Tibial nerve (tissue), 4 donors: Measurements from ENCODE around the gene PTPRE. TPM values are rescaled to one million over a fixed set of nuclear protein-coding genes. Genes with fewer than 3 reads are reported as not detected.
A peak's percentile ranks its signal among the peaks of the same experiment; 100 is the strongest.

Experiments used
- DNase-seq, 2 donors: peaks; one replicate each; pipeline ENCODE4 v3.0.0-alpha.2; 2019; ENCODE audit warnings: low spot score in 2 of 2
- H3K27ac ChIP-seq, 4 donors: fragments of 200-600 bp; sonication (generic) in 3 of 4; one replicate each; pipeline ENCODE4 v1.5.1; 2017 to 2019; ENCODE audit warnings: mild to moderate bottlenecking in 1 of 4
- H3K27me3 ChIP-seq, 2 donors: fragments of 200-600 bp; sonication (generic) in 1 of 2; one replicate each; pipeline versions ENCODE4 v1.5.1 to v1.6.0; 2017 to 2019
- H3K36me3 ChIP-seq, 3 donors: fragments of 200-600 bp; sonication (generic); one replicate each; pipeline ENCODE4 v1.5.1; 2018 to 2019
- H3K4me1 ChIP-seq, 4 donors: fragments of 200-600 bp; sonication (generic) in 3 of 4; one replicate each; pipeline ENCODE4 v1.5.1; 2017 to 2019
- H3K4me3 ChIP-seq, 4 donors: fragments of 200-600 bp; sonication (generic) in 3 of 4; one replicate each; pipeline ENCODE4 v1.5.1; 2017 to 2019; ENCODE audit warnings: mild to moderate bottlenecking in 1 of 4, moderate library complexity in 1 of 4
- H3K9me3 ChIP-seq, 4 donors: fragments of 200-600 bp; sonication (generic) in 3 of 4; one replicate each; pipeline ENCODE4 v1.5.1; 2017 to 2019
- EP300 ChIP-seq, 2 donors: sonication (generic); formaldehyde crosslinking; IDR thresholded peaks; one replicate each; pipeline ENCODE4 v1.6.1; 2017; ENCODE audit warnings: antibody characterized with exemption in 2 of 2, mild to moderate bottlenecking in 1 of 2
- POLR2A ChIP-seq, 2 donors: fragments of 450-650 bp; IDR thresholded peaks; one replicate each; pipeline ENCODE4 v1.6.1; 2017; ENCODE audit warnings: antibody characterized with exemption in 2 of 2, mild to moderate bottlenecking in 2 of 2, moderate library complexity in 2 of 2
- WGBS, 2 donors: methylation state at CpG; one replicate each; pipeline ENCODE4 v1.1.5; 2018; 5-methylcytosine and 5-hydroxymethylcytosine counted together
- total RNA-seq, 4 donors: library from RNA; depleted of rRNA; stranded (reverse); fragments of >200 nt; gene quantifications; one replicate each; pipeline ENCODE4 v1.1.0, GENCODE V29; 2016
- TF ChIP-seq, protein P1 (sequence below), 5 experiments: fragments of 200-600 bp in 3 of 5; fragments of 450-650 bp in 2 of 5; sonication (generic) in 3 of 5; IDR thresholded peaks; one replicate each; pipeline ENCODE4 v1.5.1; 2016 to 2019; ENCODE audit warnings: antibody characterized with exemption in 5 of 5, mild to moderate bottlenecking in 3 of 5, moderate library complexity in 2 of 5

The PTPRE gene
- total RNA-seq, 4 donors from 2014 or later: 19.0 to 38.1 (median 25.8) TPM

DNA sequence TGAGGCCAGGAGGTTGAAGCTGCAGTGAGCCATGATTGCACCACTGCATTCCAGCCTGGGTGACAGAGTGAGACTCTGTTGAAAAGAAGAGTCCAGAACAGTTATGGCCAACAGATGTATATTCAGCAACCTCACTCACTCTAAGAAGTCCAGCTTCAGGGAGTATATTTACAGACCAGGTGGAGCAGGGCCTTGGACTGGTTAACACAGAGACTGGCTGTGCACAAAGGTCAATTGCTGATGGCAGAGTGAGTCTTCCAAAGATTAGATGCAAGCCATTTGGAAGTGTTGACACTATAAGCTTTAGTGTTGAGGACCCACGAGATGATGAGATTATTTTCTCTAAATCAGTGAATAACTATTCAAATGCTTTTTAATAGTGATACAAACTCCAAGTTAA lies 39.1 kb upstream of the PTPRE start:
- H3K27me3 ChIP-seq: no peaks in the 10 kb centered on the region
- DNase-seq: no peak
- H3K9me3 ChIP-seq: peaks cover 0 to 30% (median 0%) of the 10 kb centered on the region in 4 donors
- peaks cover 0 to 7% (median 1%) of the 10 kb centered on the region in 4 donors for H3K4me1 ChIP-seq
- WGBS, 2 donors: 68 to 69% methylated on average over 1 of the region's 1 CpG
- no peaks in the 10 kb centered on the region for H3K36me3 ChIP-seq
- TF ChIP-seq EP300 (IDR thresholded peaks at IDR 0.05) (no peak), POLR2A (IDR thresholded peaks at IDR 0.05) (no peak)
- TF ChIP-seq, protein P1, sequence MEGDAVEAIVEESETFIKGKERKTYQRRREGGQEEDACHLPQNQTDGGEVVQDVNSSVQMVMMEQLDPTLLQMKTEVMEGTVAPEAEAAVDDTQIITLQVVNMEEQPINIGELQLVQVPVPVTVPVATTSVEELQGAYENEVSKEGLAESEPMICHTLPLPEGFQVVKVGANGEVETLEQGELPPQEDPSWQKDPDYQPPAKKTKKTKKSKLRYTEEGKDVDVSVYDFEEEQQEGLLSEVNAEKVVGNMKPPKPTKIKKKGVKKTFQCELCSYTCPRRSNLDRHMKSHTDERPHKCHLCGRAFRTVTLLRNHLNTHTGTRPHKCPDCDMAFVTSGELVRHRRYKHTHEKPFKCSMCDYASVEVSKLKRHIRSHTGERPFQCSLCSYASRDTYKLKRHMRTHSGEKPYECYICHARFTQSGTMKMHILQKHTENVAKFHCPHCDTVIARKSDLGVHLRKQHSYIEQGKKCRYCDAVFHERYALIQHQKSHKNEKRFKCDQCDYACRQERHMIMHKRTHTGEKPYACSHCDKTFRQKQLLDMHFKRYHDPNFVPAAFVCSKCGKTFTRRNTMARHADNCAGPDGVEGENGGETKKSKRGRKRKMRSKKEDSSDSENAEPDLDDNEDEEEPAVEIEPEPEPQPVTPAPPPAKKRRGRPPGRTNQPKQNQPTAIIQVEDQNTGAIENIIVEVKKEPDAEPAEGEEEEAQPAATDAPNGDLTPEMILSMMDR (IDR thresholded peaks at IDR 0.05): no peak
- H3K4me3 ChIP-seq: no peak overlapping the region
- H3K27ac ChIP-seq: no peak overlapping the region

DNA sequence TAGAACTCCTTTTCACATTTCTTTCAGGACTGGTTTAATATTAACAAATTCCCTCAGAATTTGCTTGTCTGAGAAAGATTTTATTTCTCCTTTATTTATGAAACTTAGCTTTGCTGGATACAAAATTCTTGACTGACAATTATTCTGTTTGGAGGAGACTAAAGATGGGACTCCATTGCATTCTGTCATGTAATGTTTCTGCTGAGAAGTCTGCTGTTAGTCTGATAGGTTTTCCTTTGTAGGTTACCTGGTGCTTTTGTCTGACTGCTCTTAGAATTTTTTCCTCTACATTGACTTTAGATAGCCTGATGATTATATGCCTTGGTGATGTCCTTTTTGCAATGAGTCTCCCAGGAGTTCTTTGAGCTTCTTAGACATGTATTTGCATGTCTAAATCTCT lies 37.6 kb upstream of the PTPRE start:
- Histone ChIP-seq H3K9me3 (peaks cover 0 to 17% (median 0%) of the 10 kb centered on the region in 4 donors), H3K36me3 (no peaks in the 10 kb centered on the region), H3K27me3 (no peaks in the 10 kb centered on the region), H3K4me3 (no peak overlapping the region), H3K4me1 (peaks cover 0 to 7% (median 1%) of the 10 kb centered on the region in 4 donors), H3K27ac (no peak overlapping the region)
- TF ChIP-seq, protein P1 (IDR thresholded peaks at IDR 0.05): no peak
- TF ChIP-seq POLR2A (IDR thresholded peaks at IDR 0.05) (no peak), EP300 (IDR thresholded peaks at IDR 0.05) (no peak)
- DNase-seq: no peak

DNA sequence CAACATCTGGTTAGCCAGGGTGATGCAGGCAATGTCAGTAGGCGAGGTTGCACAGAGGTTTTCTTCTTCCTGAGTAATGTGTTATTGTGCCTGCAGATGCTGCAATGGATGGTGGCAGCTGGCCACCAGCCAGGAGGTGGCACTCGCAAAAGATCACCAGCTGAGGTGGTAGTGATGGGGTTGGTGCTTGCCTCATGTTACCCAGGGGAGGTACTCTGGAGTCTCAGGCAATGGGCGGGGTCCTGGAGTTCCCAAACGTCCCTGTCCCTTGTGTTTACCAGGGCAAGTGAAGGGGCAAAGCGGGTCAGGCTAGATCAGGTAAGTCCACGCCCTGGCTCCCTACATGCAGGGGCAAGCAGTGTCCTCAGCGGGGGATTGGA lies 35.3 kb upstream of the PTPRE start:
- no peak for TF ChIP-seq POLR2A (IDR thresholded peaks at IDR 0.05)
- no peak for TF ChIP-seq EP300 (IDR thresholded peaks at IDR 0.05)
- TF ChIP-seq, protein P1 (IDR thresholded peaks at IDR 0.05): no peak
- peaks cover 0 to 7% (median 1%) of the 10 kb centered on the region in 4 donors for H3K4me1 ChIP-seq
- no peak for DNase-seq
- peaks cover 0 to 17% (median 0%) of the 10 kb centered on the region in 4 donors for H3K9me3 ChIP-seq
- no peaks in the 10 kb centered on the region for H3K27me3 ChIP-seq
- H3K4me3 ChIP-seq: no peak overlapping the region
- H3K27ac ChIP-seq: no peak overlapping the region
- H3K36me3 ChIP-seq: no peaks in the 10 kb centered on the region
- WGBS, 2 donors: 69 to 75% methylated on average over 4 to 7 of the region's 7 CpGs

DNA sequence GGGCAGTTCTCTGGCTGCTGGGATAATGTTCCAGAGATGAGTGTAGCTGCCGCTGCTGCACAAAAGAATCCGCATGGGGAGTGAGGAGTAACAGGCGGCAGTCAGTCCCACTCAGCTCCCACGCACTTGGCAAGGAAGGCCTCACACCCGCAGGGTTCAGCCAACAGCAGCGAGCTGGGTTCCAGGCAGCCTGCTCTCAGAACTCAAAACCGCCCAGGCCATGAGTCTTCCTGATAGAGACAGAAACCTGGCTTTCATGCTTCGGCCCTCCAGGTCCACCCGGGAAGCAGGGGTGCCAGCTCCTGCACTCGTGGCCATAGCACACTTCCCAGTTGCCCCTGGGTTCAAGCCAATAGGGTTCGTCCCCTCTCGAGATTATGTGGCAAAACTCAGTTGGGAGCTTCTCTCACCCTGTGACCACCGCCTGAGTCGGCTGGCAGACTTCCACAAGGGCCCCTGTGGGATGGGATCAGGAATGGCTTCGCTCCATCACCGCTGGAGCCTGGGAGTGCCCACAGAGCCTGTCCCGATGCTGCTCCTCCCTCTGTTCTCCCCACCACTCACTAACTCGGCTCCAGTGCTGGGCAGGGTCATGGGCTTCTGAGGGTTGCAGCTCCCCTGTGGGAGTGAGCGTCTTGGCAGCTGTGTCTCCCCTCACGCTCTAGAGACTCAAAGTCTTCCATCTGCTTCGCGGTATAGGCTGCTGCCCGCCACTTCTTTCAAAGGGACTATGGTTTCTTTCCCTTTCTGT lies 34.7 kb upstream of the PTPRE start:
- no peak overlapping the region for H3K4me3 ChIP-seq
- H3K4me1 ChIP-seq: peaks cover 0 to 7% (median 1%) of the 10 kb centered on the region in 4 donors
- no peaks in the 10 kb centered on the region for H3K27me3 ChIP-seq
- no peak for DNase-seq
- no peak overlapping the region for H3K27ac ChIP-seq
- no peaks in the 10 kb centered on the region for H3K36me3 ChIP-seq
- H3K9me3 ChIP-seq: peaks cover 0 to 17% (median 0%) of the 10 kb centered on the region in 4 donors
- TF ChIP-seq, protein P1 (IDR thresholded peaks at IDR 0.05): no peak
- TF ChIP-seq POLR2A (IDR thresholded peaks at IDR 0.05) (no peak), EP300 (IDR thresholded peaks at IDR 0.05) (no peak)
- 55 to 57% methylated on average over 16 to 23 of the region's 23 CpGs for WGBS, 2 donors

DNA sequence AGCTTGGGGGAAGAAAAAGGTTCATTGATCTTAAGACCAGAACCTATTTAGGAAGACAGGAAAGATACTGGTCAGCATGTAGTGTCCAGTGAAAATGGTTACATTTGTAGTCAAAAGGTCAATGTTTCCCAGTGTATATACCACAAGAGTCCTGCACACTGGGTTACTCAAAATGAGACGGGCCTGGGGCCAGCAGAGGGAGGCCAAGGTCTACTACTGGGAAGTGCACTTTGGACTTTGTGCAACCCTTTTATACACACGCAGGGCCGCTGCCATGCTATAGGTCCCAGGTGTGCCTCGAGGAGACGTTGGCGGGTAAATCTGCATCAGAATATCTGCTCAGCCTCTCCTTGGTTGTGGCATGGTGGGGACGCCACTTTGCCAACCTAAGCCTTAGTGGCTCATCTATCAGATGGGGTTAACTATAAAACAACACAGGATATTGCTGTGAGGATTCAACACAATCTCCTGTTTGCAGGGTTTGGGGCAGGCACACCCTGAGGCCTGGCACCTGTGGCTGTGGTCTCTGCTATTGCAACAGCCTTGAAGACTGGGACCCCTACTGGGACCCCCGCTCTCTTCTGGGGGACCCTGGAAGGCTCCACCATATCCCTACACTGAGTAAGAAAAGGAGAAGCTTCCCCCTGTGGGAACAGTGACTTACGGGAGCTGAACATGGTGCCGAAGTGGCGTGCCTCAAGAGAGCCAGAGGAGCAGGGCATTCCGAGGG lies 33.9 kb upstream of the PTPRE start:
- peaks cover 0 to 7% (median 1%) of the 10 kb centered on the region in 4 donors for H3K4me1 ChIP-seq
- H3K9me3 ChIP-seq: peaks cover 0 to 17% (median 0%) of the 10 kb centered on the region in 4 donors
- H3K27me3 ChIP-seq: no peaks in the 10 kb centered on the region
- no peak for DNase-seq
- 73 to 85% methylated on average over 11 to 12 of the region's 12 CpGs for WGBS, 2 donors
- no peak overlapping the region for H3K4me3 ChIP-seq
- no peak overlapping the region for H3K27ac ChIP-seq
- H3K36me3 ChIP-seq: no peaks in the 10 kb centered on the region
- TF ChIP-seq, protein P1 (IDR thresholded peaks at IDR 0.05): peak in 1 of 5 experiments; percentile 11
- no peak for TF ChIP-seq EP300 (IDR thresholded peaks at IDR 0.05)
